Loucy (cell line): ENCODE results near the gene MYRIP.

Source experiments
- H2AFZ ChIP-seq: fragments of 200-600 bp; sonication (generic); 2 replicates; pipeline ENCODE4 v1.6.0; 2016; ENCODE audit warnings: antibody characterized with exemption, mild to moderate bottlenecking, low read length, moderate library complexity
- H3F3A ChIP-seq: fragments of 200-600 bp; 2 replicates; pipeline ENCODE4 v1.6.0; 2016; ENCODE audit warnings: antibody characterized with exemption, low read depth, mild to moderate bottlenecking
- H3K27me3 ChIP-seq: fragments of 200-600 bp; sonication (generic); 2 replicates; pipeline ENCODE4 v1.6.1; 2014; ENCODE audit warnings: low read length, mild to moderate bottlenecking; ENCODE audit not compliant: insufficient read depth, poor library complexity, severe bottlenecking
- H3K36me3 ChIP-seq: fragments of 200-600 bp; sonication (generic); 2 replicates; pipeline ENCODE4 v1.6.1; 2016; ENCODE audit warnings: low read length; ENCODE audit not compliant: insufficient read depth
- H3K4me1 ChIP-seq: fragments of 200-600 bp; sonication (generic); 2 replicates; pipeline ENCODE4 v1.5.1; 2014; ENCODE audit warnings: low read length, mild to moderate bottlenecking; ENCODE audit not compliant: insufficient read depth, poor library complexity, severe bottlenecking
- H3K4me2 ChIP-seq: fragments of 200-600 bp; sonication (generic); 2 replicates; pipeline ENCODE4 v1.6.0; 2014; ENCODE audit warnings: antibody characterized with exemption, low read length, low read depth, mild to moderate bottlenecking; ENCODE audit not compliant: poor library complexity, severe bottlenecking
- H3K4me3 ChIP-seq: fragments of 200-600 bp; sonication (generic); 2 replicates; pipeline ENCODE4 v1.5.1; 2014; ENCODE audit warnings: low read length, mild to moderate bottlenecking, mixed read lengths; ENCODE audit not compliant: poor library complexity, severe bottlenecking
- H3K79me2 ChIP-seq: fragments of 200-600 bp; sonication (generic); 2 replicates; pipeline ENCODE4 v1.6.1; 2014; ENCODE audit warnings: low read length; ENCODE audit not compliant: insufficient read depth
- H3K9ac ChIP-seq: fragments of 200-600 bp; sonication (generic); 2 replicates; pipeline ENCODE4 v1.6.0; 2014; ENCODE audit warnings: mild to moderate bottlenecking, low read depth, low read length, moderate library complexity; ENCODE audit not compliant: poor library complexity, severe bottlenecking
- H3K9me2 ChIP-seq: fragments of 200-600 bp; sonication (generic); replicated peaks from 2 replicates; pipeline ENCODE4 v1.6.1; 2016; ENCODE audit warnings: low read depth, low read length, mixed read lengths
- H3K9me3 ChIP-seq: fragments of 200-600 bp; sonication (generic); 2 replicates; pipeline ENCODE4 v1.6.1; 2014; ENCODE audit warnings: mild to moderate bottlenecking, antibody characterized with exemption, low read length, low read depth; ENCODE audit not compliant: insufficient read depth
- H4K20me1 ChIP-seq: fragments of 200-600 bp; sonication (generic); 2 replicates; pipeline ENCODE4 v1.6.0; 2014; ENCODE audit warnings: antibody characterized with exemption, low read length, mild to moderate bottlenecking; ENCODE audit not compliant: insufficient read depth, poor library complexity, severe bottlenecking
- CTCF ChIP-seq: fragments of 200-600 bp; sonication (generic); conservative IDR thresholded peaks from 2 replicates; pipeline ENCODE4 v1.5.1; 2014; ENCODE audit warnings: mild to moderate bottlenecking, antibody characterized with exemption, low read length
- EZH2phosphoT487 ChIP-seq: fragments of 200-600 bp; IDR thresholded peaks from 2 replicates; pipeline ENCODE4 v1.6.1; 2018; ENCODE audit warnings: antibody characterized with exemption, mild to moderate bottlenecking, moderate library complexity, borderline replicate concordance

The MYRIP gene

GRCh38 chr3:39920271-39920670, 110.9 kb downstream of the MYRIP start:
- Histone ChIP-seq H3K36me3 (no peaks in the 10 kb centered on the region), H2AFZ (no peak overlapping the region; the same call in 1 of the 2 replicates), H3K4me3 (no peak overlapping the region), H3K27me3 (no peaks in the 10 kb centered on the region), H3K9me2 (no peaks in the 10 kb centered on the region), H3F3A (no peaks in the 10 kb centered on the region), H3K9ac (no peak overlapping the region), H3K4me1 (no peaks in the 10 kb centered on the region), H3K79me2 (no peaks in the 10 kb centered on the region), H4K20me1 (no peaks in the 10 kb centered on the region), H3K4me2 (no peak overlapping the region), H3K9me3 (no peaks in the 10 kb centered on the region)
- TF ChIP-seq EZH2phosphoT487 (no peak), CTCF (no peak)

DNA sequence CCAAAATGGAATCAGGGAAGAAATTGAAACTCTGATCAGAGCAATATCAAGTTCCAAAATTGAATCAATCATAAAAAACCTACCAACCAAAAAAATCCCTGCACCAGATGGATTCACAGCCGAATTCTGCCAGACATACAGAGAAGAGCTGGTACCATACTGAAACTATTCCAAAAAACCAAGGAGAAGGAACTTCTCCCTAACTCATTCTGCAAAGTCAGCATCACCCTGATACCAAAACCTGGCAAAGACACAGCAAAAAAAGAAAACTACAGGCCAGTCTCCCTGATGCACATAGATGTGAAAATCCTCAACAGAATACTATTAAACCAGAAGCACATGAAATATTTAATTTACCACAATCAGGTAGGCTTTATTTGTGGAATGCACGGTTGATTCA, 118.1 kb downstream of the MYRIP start:
- no peaks in the 10 kb centered on the region for H3K79me2 ChIP-seq
- no peaks in the 10 kb centered on the region for H3K9me3 ChIP-seq
- no peaks in the 10 kb centered on the region for H3K4me1 ChIP-seq
- H3K27me3 ChIP-seq, result no peaks in the 10 kb centered on the region
- no peaks in the 10 kb centered on the region for H3K9me2 ChIP-seq
- H2AFZ ChIP-seq, result no peak overlapping the region
- no peaks in the 10 kb centered on the region for H4K20me1 ChIP-seq
- H3K9ac ChIP-seq, result no peak overlapping the region
- no peak for TF ChIP-seq EZH2phosphoT487
- no peak for TF ChIP-seq CTCF
- no peak overlapping the region for H3K4me3 ChIP-seq
- H3K36me3 ChIP-seq, result no peaks in the 10 kb centered on the region
- no peaks in the 10 kb centered on the region for H3F3A ChIP-seq
- no peak overlapping the region for H3K4me2 ChIP-seq

GRCh38 chr3:39933986-39934693, 124.7 kb downstream of the MYRIP start:
- Histone ChIP-seq H4K20me1 (no peaks in the 10 kb centered on the region), H3K9me2 (no peaks in the 10 kb centered on the region), H3K4me3 (no peak overlapping the region), H3K36me3 (no peaks in the 10 kb centered on the region), H3K9me3 (no peaks in the 10 kb centered on the region), H3K4me1 (no peaks in the 10 kb centered on the region), H2AFZ (no peak overlapping the region), H3K4me2 (no peak overlapping the region), H3K27me3 (no peaks in the 10 kb centered on the region), H3K79me2 (no peaks in the 10 kb centered on the region), H3F3A (no peaks in the 10 kb centered on the region), H3K9ac (no peak overlapping the region)
- TF ChIP-seq EZH2phosphoT487 (no peak), CTCF (no peak)
